ENCODE results near the gene GZMM.
"Not testable (repeated sequence)": the region's sequence is repeated elsewhere in the genome, so short reads cannot be mapped to it uniquely, and the experiment has no call there.

The GZMM gene

GRCh38 chr19:583198-583967, 39.5 kb downstream of the GZMM start:
- DNase-seq (ENCODE audit: low spot score), result no peak

- DNase-seq (ENCODE audit: low spot score), result no peak
Observed at GRCh38 chr19:583968-584239, 40.1 kb downstream of the GZMM start.

- peak; percentile 60 for DNase-seq (ENCODE audit: low spot score)
Observed at GRCh38 chr19:584240-585001, 40.6 kb downstream of the GZMM start.

- not testable (repeated sequence) for DNase-seq (ENCODE audit: low spot score)
Observed at GRCh38 chr19:585146-585545, 41.3 kb downstream of the GZMM start.

GRCh38 chr19:585551-586110, 41.8 kb downstream of the GZMM start:
- DNase-seq (ENCODE audit: low spot score), result no peak

- DNase-seq (ENCODE audit: low spot score), result peak; percentile 65
Observed at GRCh38 chr19:588093-588740, 44.4 kb downstream of the GZMM start.

- no peak for DNase-seq (ENCODE audit: low spot score)
Observed at GRCh38 chr19:588741-589692, 45.2 kb downstream of the GZMM start.

- no peak for DNase-seq (ENCODE audit: low spot score)
Observed at GRCh38 chr19:589693-590395, 46.0 kb downstream of the GZMM start, which contains the start of gene HCN2. HCN2 (plus strand) TSS chr19:589881; CDS start chr19:589946, 65 bp downstream.

- DNase-seq (ENCODE audit: low spot score), result no peak
Observed at GRCh38 chr19:590396-590745, 46.5 kb downstream of the GZMM start.

GRCh38 chr19:590750-591098, 46.9 kb downstream of the GZMM start:
- DNase-seq (ENCODE audit: low spot score), result no peak

- no peak for DNase-seq (ENCODE audit: low spot score)
Observed at GRCh38 chr19:591099-591958, 47.5 kb downstream of the GZMM start.

- DNase-seq (ENCODE audit: low spot score), result no peak
Observed at GRCh38 chr19:592101-592500, 48.2 kb downstream of the GZMM start.

- no peak for DNase-seq (ENCODE audit: low spot score)
Observed at GRCh38 chr19:593055-593454, 49.2 kb downstream of the GZMM start.

GRCh38 chr19:593505-593904, 49.7 kb downstream of the GZMM start:
- DNase-seq (ENCODE audit: low spot score), result no peak

- no peak for DNase-seq (ENCODE audit: low spot score)
Observed at GRCh38 chr19:594265-594870, 50.5 kb downstream of the GZMM start.

- DNase-seq (ENCODE audit: low spot score), result no peak
Observed at GRCh38 chr19:595326-596262, 51.7 kb downstream of the GZMM start.

- no peak for DNase-seq (ENCODE audit: low spot score)
Observed at GRCh38 chr19:596263-596655, 52.4 kb downstream of the GZMM start.

- DNase-seq (ENCODE audit: low spot score), result no peak
Observed at GRCh38 chr19:597406-598315, 53.8 kb downstream of the GZMM start.

Data from CD4-positive, alpha-beta T cell treated with Interleukin-2 at 100 ng/mL for 4 hours (primary cell).